Adrenal gland (tissue), 12 donors: ENCODE results near the gene ADAMTS17. TPM values are rescaled to one million over a fixed set of nuclear protein-coding genes. Genes with fewer than 3 reads are reported as not detected.

Experiments
- DNase-seq, 7 donors: peaks; one replicate each; pipeline ENCODE4 v3.0.0-alpha.2; 2019 to 2020
- H3K27ac ChIP-seq, 5 donors: fragments of 200-600 bp; sonication (generic) in 4 of 5; 1 replicate in 3 of 5; 2 replicates in 2 of 5; pipeline versions ENCODE4 v1.5.1 to v1.8.0; 2016 to 2020; ENCODE audit warnings: mild to moderate bottlenecking in 1 of 5
- H3K27me3 ChIP-seq: fragments of 200-600 bp; 2 replicates; pipeline ENCODE4 v1.8.0; 2021
- H3K36me3 ChIP-seq, 2 donors: fragments of 200-600 bp; replicated peaks in 1 of 2; 1 replicate in 1 of 2; 2 replicates in 1 of 2; pipeline versions ENCODE4 v1.5.1 to v1.8.0; 2018 to 2022
- H3K4me1 ChIP-seq, 2 donors: fragments of 200-600 bp; replicated peaks in 1 of 2; 1 replicate in 1 of 2; 2 replicates in 1 of 2; pipeline versions ENCODE4 v1.5.1 to v1.8.0; 2018 to 2021
- H3K4me3 ChIP-seq, 4 donors: fragments of 200-600 bp; sonication (generic) in 3 of 4; one replicate each; pipeline ENCODE4 v1.5.1; 2016 to 2018
- H3K9me3 ChIP-seq, 3 donors: fragments of 200-600 bp; sonication (generic) in 1 of 3; replicated peaks in 1 of 3; 1 replicate in 2 of 3; 2 replicates in 1 of 3; pipeline versions ENCODE4 v1.5.1 to v1.8.0; 2016 to 2021
- CTCF ChIP-seq, 6 experiments: fragments of 450-650 bp in 4 of 6; fragments of 200-600 bp in 2 of 6; sonication (generic) in 1 of 6; IDR thresholded peaks; 1 replicate in 5 of 6; 2 replicates in 1 of 6; pipeline versions ENCODE4 v1.5.1 to v1.8.0; 2016 to 2021; ENCODE audit warnings: antibody characterized with exemption in 6 of 6, mild to moderate bottlenecking in 2 of 6, moderate library complexity in 1 of 6
- POLR2A ChIP-seq, 2 donors: fragments of 450-650 bp; IDR thresholded peaks; one replicate each; pipeline ENCODE4 v1.6.1; 2017; ENCODE audit warnings: antibody characterized with exemption in 2 of 2, mild to moderate bottlenecking in 2 of 2, moderate library complexity in 1 of 2
- WGBS, 4 donors: extraction: QIAGEN DNeasy Blood & Tissue Kit in 2 of 4; methylation state at CpG; one replicate each; pipeline versions ENCODE4 v1.1.5 to v1.1.7; 2013 to 2017; 5-methylcytosine and 5-hydroxymethylcytosine counted together
- intact Hi-C, 2 donors: fragments of 100-400 bp; cut with DNase I; formaldehyde crosslinking; loops; one replicate each; pipeline versions ENCODE4 v1.14.1 to v1.15.0; 2022 to 2023
- polyA plus RNA-seq, 3 donors: library from polyadenylated mRNA; stranded (reverse); fragments of 200-250 nt in 2 of 3; fragments of 350-450 nt in 1 of 3; fragmentation: Illumina TruSeq in 1 of 3; extraction: RNeasy Lipid Tissue Mini Kit (QIAGEN cat#74804) in 1 of 3; gene quantifications; one replicate each; pipeline ENCODE4 v1.2.3, GENCODE V29; 2013 to 2014
- total RNA-seq, 9 donors: library from RNA; depleted of rRNA in 4 of 9; stranded (reverse); fragments of >200 nt in 4 of 9; fragments of 120-200 nt in 1 of 9; fragmentation: NEBNext Ultra II Directional in 1 of 9; extraction: Animal tissue kit (Norgen Biotek cat#: 25700) in 1 of 9; gene quantifications; one replicate each; pipeline versions ENCODE4 v1.1.0 to v1.2.4, GENCODE V29; 2013 to 2023
- donor health status: healthy with polysubstance abuse.
- donor health status: Bipolar disorder and iron deficiency.
- donor health status: DM: yes; HTN: yes; CAD: no.
- donor health status: DM: no; HTN: no; CAD: no.
- donor health status: DM: no; HTN: no; CAD: no.
- donor health status: DM: yes; HTN: yes; CAD: no.

The ADAMTS17 gene
- total and polyA plus RNA-seq, 12 donors: 0.51 to 14.8 (median 2.9) TPM

GRCh38 chr15:100200287-100200880 lies 141.4 kb downstream of the ADAMTS17 start:
- Histone ChIP-seq H3K27me3 (no peaks in the 10 kb centered on the region), H3K36me3 (no peaks in the 10 kb centered on the region), H3K4me3 (no peak overlapping the region), H3K9me3 (no peaks in the 10 kb centered on the region), H3K27ac (no peak overlapping the region), H3K4me1 (peaks cover 8 to 9% of the 10 kb centered on the region in 2 donors)
- TF ChIP-seq CTCF (IDR thresholded peaks at IDR 0.05): no peak
- TF ChIP-seq POLR2A (IDR thresholded peaks at IDR 0.05): no peak
- DNase-seq: peak in 1 of 7 donors; percentile 50
- intact Hi-C loops: no loop called here
- WGBS, 4 donors: 83 to 95% (median 90%) methylated on average over 1 to 22 of the region's 22 CpGs

- no peak for TF ChIP-seq CTCF (IDR thresholded peaks at IDR 0.05)
- no peak for TF ChIP-seq POLR2A (IDR thresholded peaks at IDR 0.05)
- Histone ChIP-seq H3K4me3 (no peak overlapping the region), H3K36me3 (no peaks in the 10 kb centered on the region), H3K9me3 (no peaks in the 10 kb centered on the region), H3K4me1 (peaks cover 8 to 9% of the 10 kb centered on the region in 2 donors), H3K27ac (no peak overlapping the region), H3K27me3 (no peaks in the 10 kb centered on the region)
- DNase-seq: peak in 1 of 7 donors; percentile 47
- intact Hi-C loops: no loop called here
- 95 to 100% (median 97%) methylated on average over 7 to 21 of the region's 21 CpGs for WGBS, 4 donors
Observed at GRCh38 chr15:100199711-100200286, 142.0 kb downstream of the ADAMTS17 start.

- H3K9me3 ChIP-seq: no peaks in the 10 kb centered on the region
- H3K27ac ChIP-seq: no peak overlapping the region
- no peaks in the 10 kb centered on the region for H3K36me3 ChIP-seq
- peak in 1 of 7 donors; percentile 73 for DNase-seq
- intact Hi-C loops: no loop called here
- no peaks in the 10 kb centered on the region for H3K27me3 ChIP-seq
- TF ChIP-seq CTCF (IDR thresholded peaks at IDR 0.05) (no peak), POLR2A (IDR thresholded peaks at IDR 0.05) (no peak)
- 78 to 93% (median 87%) methylated on average over 5 of the region's 5 CpGs for WGBS, 4 donors
- peaks cover 8 to 9% of the 10 kb centered on the region in 2 donors for H3K4me1 ChIP-seq
- no peak overlapping the region for H3K4me3 ChIP-seq
Observed at GRCh38 chr15:100198442-100198841, 143.3 kb downstream of the ADAMTS17 start.

- Histone ChIP-seq H3K36me3 (no peaks in the 10 kb centered on the region), H3K9me3 (no peaks in the 10 kb centered on the region), H3K4me3 (no peak overlapping the region), H3K4me1 (peaks cover 0 to 2% of the 10 kb centered on the region in 2 donors), H3K27me3 (no peaks in the 10 kb centered on the region), H3K27ac (no peak overlapping the region)
- 87 to 91% (median 89%) methylated on average over 12 to 14 of the region's 14 CpGs for WGBS, 4 donors
- intact Hi-C loops: no loop called here
- peak in 1 of 7 donors; percentile 46 for DNase-seq
- no peak for TF ChIP-seq CTCF (IDR thresholded peaks at IDR 0.05)
- no peak for TF ChIP-seq POLR2A (IDR thresholded peaks at IDR 0.05)
Observed at GRCh38 chr15:100196326-100197058, 145.3 kb downstream of the ADAMTS17 start.
